Panc1 (cell line): Measurements from ENCODE around the gene MCM9.

Experiments
- CTCF ChIP-seq: fragments of 450-650 bp; IDR thresholded peaks from 2 replicates; pipeline ENCODE4 v1.5.1; 2017; ENCODE audit warnings: mild to moderate bottlenecking
- POLR2AphosphoS5 ChIP-seq: IDR thresholded peaks from 2 replicates; pipeline ENCODE4 v1.6.1; 2012; ENCODE audit warnings: mild to moderate bottlenecking, low read depth, low read length, moderate library complexity
- REST ChIP-seq, 2 experiments: IDR thresholded peaks; 2 replicates each; pipeline ENCODE4 v1.6.1; 2011 to 2012; ENCODE audit warnings: low read depth in 2 of 2, control low read depth in 1 of 2, low read length in 1 of 2, mild to moderate bottlenecking in 1 of 2, moderate library complexity in 1 of 2; ENCODE audit not compliant: insufficient read depth in 1 of 2
- SIN3A ChIP-seq: IDR thresholded peaks from 2 replicates; pipeline ENCODE4 v1.6.1; 2012; ENCODE audit warnings: low read depth, mild to moderate bottlenecking, low read length, moderate library complexity, borderline replicate concordance; ENCODE audit not compliant: insufficient read depth
- TCF7L2 ChIP-seq: IDR thresholded peaks from 2 replicates; pipeline ENCODE4 v1.6.1; 2011; ENCODE audit warnings: mild to moderate bottlenecking, low read depth, low read length, inconsistent platforms

- TF ChIP-seq CTCF = no peak
- no peak for TF ChIP-seq REST (IDR thresholded peaks at IDR 0.05; ENCODE audit: insufficient read depth in 1 of 2, low read depth in 2 of 2, low read length in 1 of 2)
- TF ChIP-seq POLR2AphosphoS5 = no peak
- TF ChIP-seq TCF7L2 = no peak
- TF ChIP-seq SIN3A = no peak
Observed at GRCh38 chr6:118912646-118913045, 22.3 kb downstream of the MCM9 start.
